ENCODE results near the gene PER1. TPM values are rescaled to one million over a fixed set of nuclear protein-coding genes. Genes with fewer than 3 reads are reported as not detected.

PER1 gene
- total RNA-seq, 1 donor from 2014 or later = 45.0 TPM

GRCh38 chr17:8100111-8100510 lies 52.1 kb downstream of the PER1 start:
- ChIA-PET CTCF (interaction anchor here (1.5 kb wide), 1 partner anchor 11 kb away, joined by 3 read pairs; no protein-coding TSS in a partner anchor), POLR2A (interaction anchor here (0.6 to 2.4 kb wide), 4 partner anchors 9 to 121 kb away, joined by 3 to 12 read pairs (median 4); no protein-coding TSS in a partner anchor)
- no peak overlapping the region for H3K27ac Mint-ChIP-seq
- DNase-seq (no peak), ATAC-seq (ENCODE audit: low read depth) (no peak)
- peaks cover 5% of the 10 kb centered on the region for H3K27me3 Mint-ChIP-seq
- intact Hi-C loops (cut with micrococcal nuclease) = no loop called here
- no peaks in the 10 kb centered on the region for H3K36me3 Mint-ChIP-seq (ENCODE audit: low read depth)
- no peak for TF ChIP-seq CTCF (IDR thresholded peaks at IDR 0.05)
- no peaks in the 10 kb centered on the region for H3K9me3 Mint-ChIP-seq
- no peaks in the 10 kb centered on the region for H3K4me1 Mint-ChIP-seq
- no peak overlapping the region for H3K4me3 Mint-ChIP-seq

GRCh38 chr17:8096541-8096940 lies 55.7 kb downstream of the PER1 start:
- Mint-ChIP-seq H3K27ac (no peak overlapping the region), H3K9me3 (no peaks in the 10 kb centered on the region), H3K27me3 (peaks cover 7% of the 10 kb centered on the region), H3K36me3 (ENCODE audit: low read depth) (no peaks in the 10 kb centered on the region), H3K4me1 (peaks cover 17% of the 10 kb centered on the region), H3K4me3 (no peak overlapping the region)
- DNase-seq = no peak
- CTCF ChIA-PET = interaction anchor here (1.0 to 1.2 kb wide), 2 partner anchors 14 to 23 kb away, joined by 3 to 5 read pairs; no protein-coding TSS in a partner anchor
- TF ChIP-seq CTCF (IDR thresholded peaks at IDR 0.05) = no peak
- no peak for ATAC-seq (ENCODE audit: low read depth)
- POLR2A ChIA-PET = interaction anchor here (0.6 kb wide), 2 partner anchors 40 to 47 kb away, joined by 5 read pairs; no protein-coding TSS in a partner anchor
- intact Hi-C loops (cut with micrococcal nuclease) = no loop called here

GRCh38 chr17:8095361-8095760 lies 56.8 kb downstream of the PER1 start:
- DNase-seq (no peak), ATAC-seq (ENCODE audit: low read depth) (no peak)
- H3K4me1 Mint-ChIP-seq = peaks cover 28% of the 10 kb centered on the region
- H3K27ac Mint-ChIP-seq = no peak overlapping the region
- POLR2A ChIA-PET = interaction anchor here (2.7 kb wide), 1 partner anchor 78 kb away, joined by 12 read pairs; no protein-coding TSS in a partner anchor
- H3K4me3 Mint-ChIP-seq = no peak overlapping the region
- H3K27me3 Mint-ChIP-seq = peaks cover 7% of the 10 kb centered on the region
- no peak for TF ChIP-seq CTCF (IDR thresholded peaks at IDR 0.05)
- CTCF ChIA-PET = interaction anchor here (1.0 to 6.0 kb wide), 5 partner anchors 10 to 22 kb away, joined by 5 to 46 read pairs (median 37); no protein-coding TSS in a partner anchor
- intact Hi-C loops (cut with micrococcal nuclease) = loop anchor here (2.0 kb wide), 1 partner anchor 15 kb away; no protein-coding TSS in a partner anchor
- peaks cover 2% of the 10 kb centered on the region for H3K36me3 Mint-ChIP-seq (ENCODE audit: low read depth)
- H3K9me3 Mint-ChIP-seq = no peaks in the 10 kb centered on the region

- CTCF ChIA-PET = interaction anchor here (0.7 to 6.0 kb wide), 17 partner anchors 8 to 209 kb away, joined by 3 to 46 read pairs (median 5); no protein-coding TSS in a partner anchor
- POLR2A ChIA-PET = interaction anchor here (0.5 to 4.1 kb wide), 25 partner anchors 9 to 1450 kb away, joined by 3 to 46 read pairs (median 7); partner anchors contain the start of genes ALOXE3, CTC1, NAA38 and PFAS
- H3K9me3 Mint-ChIP-seq = no peaks in the 10 kb centered on the region
- H3K4me3 Mint-ChIP-seq = peak overlapping the region; percentile 80
- H3K27me3 Mint-ChIP-seq = peaks cover 7% of the 10 kb centered on the region
- intact Hi-C loops (cut with micrococcal nuclease) = loop anchor here (1.0 to 2.0 kb wide), 4 partner anchors 11 to 48 kb away; no protein-coding TSS in a partner anchor
- ATAC-seq (ENCODE audit: low read depth) = peak; percentile 90
- no peak for TF ChIP-seq CTCF (IDR thresholded peaks at IDR 0.05)
- H3K4me1 Mint-ChIP-seq = peaks cover 46% of the 10 kb centered on the region
- peaks cover 2% of the 10 kb centered on the region for H3K36me3 Mint-ChIP-seq (ENCODE audit: low read depth)
- peak; percentile 71 for DNase-seq
- peak overlapping the region; percentile 95 for H3K27ac Mint-ChIP-seq
These were observed 61.0 kb downstream of the PER1 start for GRCh38 chr17:8091033-8091687.

Other genes with a start within 250 kb of the PER1 start
- 2.5 and 2.8 TPM in 2 replicates for gene RNF227, start 236.1 kb downstream of the PER1 start, total RNA-seq
- gene KCNAB3, start 222.5 kb downstream of the PER1 start, total RNA-seq = 10.8 and 12.9 TPM in 2 replicates
- 129 and 167 TPM in 2 replicates for gene TRAPPC1, start 220.5 kb downstream of the PER1 start, total RNA-seq
- gene CNTROB, start 220.2 kb downstream of the PER1 start, total RNA-seq = 23.0 and 24.6 TPM in 2 replicates
- not detected in 2 replicates for gene GUCY2D, start 149.8 kb downstream of the PER1 start, total RNA-seq
- gene ALOX15B, start 113.3 kb downstream of the PER1 start, total RNA-seq = not detected in 2 replicates
- 1.4 and 1.5 TPM in 2 replicates for gene ALOX12B, start 64.7 kb downstream of the PER1 start, total RNA-seq
- gene ALOXE3, start 33.9 kb downstream of the PER1 start, total RNA-seq = not detected in 2 replicates
- 0.12 and 0.49 TPM in 2 replicates for gene HES7, start 28.3 kb downstream of the PER1 start, total RNA-seq
- gene VAMP2, start 10.5 kb upstream of the PER1 start, total RNA-seq = 82.0 and 97.7 TPM in 2 replicates
- 17.3 and 20.9 TPM in 2 replicates for gene TMEM107, start 24.0 kb upstream of the PER1 start, total RNA-seq
- gene BORCS6, start 37.8 kb upstream of the PER1 start, total RNA-seq = 12.3 and 12.8 TPM in 2 replicates
- 1.7 and 3.0 TPM in 2 replicates for gene AURKB, start 58.2 kb upstream of the PER1 start, total RNA-seq
- 121 and 136 TPM in 2 replicates for gene CTC1, start 95.7 kb upstream of the PER1 start, total RNA-seq
- gene PFAS, start 96.9 kb upstream of the PER1 start, total RNA-seq = 121 and 126 TPM in 2 replicates
- 50.1 and 50.9 TPM in 2 replicates for gene RANGRF, start 136.3 kb upstream of the PER1 start, total RNA-seq
- gene SLC25A35, start 143.0 kb upstream of the PER1 start, total RNA-seq = 6.7 and 7.3 TPM in 2 replicates
- gene ARHGEF15, start 157.8 kb upstream of the PER1 start, total RNA-seq = not detected in 2 replicates
- not detected in 2 replicates for gene ODF4, start 187.4 kb upstream of the PER1 start, total RNA-seq
- 3,512 and 4,174 TPM in 2 replicates for gene RPL26, start 230.8 kb upstream of the PER1 start, total RNA-seq
- gene RNF222, start 245.4 kb upstream of the PER1 start, total RNA-seq = not detected in 2 replicates

Data from activated B cell treated with CpG ODN at 0.5 μM for 24 hours (primary cell).